HCT116 (cell line): Measurements from ENCODE around the gene FMO2.

Experiments used
- POLR2AphosphoS5 ChIP-seq: IDR thresholded peaks from 2 replicates; pipeline ENCODE4 v1.6.1; 2011; ENCODE audit warnings: mild to moderate bottlenecking, low read depth, low read length, moderate library complexity
- SIN3A ChIP-seq: IDR thresholded peaks from 2 replicates; pipeline ENCODE4 v1.6.1; 2012; ENCODE audit warnings: low read depth
- SRF ChIP-seq: IDR thresholded peaks from 2 replicates; pipeline ENCODE4 v1.6.1; 2012; ENCODE audit warnings: low read depth
- TCF7L2 ChIP-seq: IDR thresholded peaks from 2 replicates; pipeline ENCODE4 v1.7.0; 2011; ENCODE audit warnings: borderline replicate concordance, inconsistent platforms; ENCODE audit not compliant: insufficient read depth, insufficient read length; ENCODE audit errors: extremely low read depth
- YY1 ChIP-seq: IDR thresholded peaks from 2 replicates; pipeline ENCODE4 v1.6.1; 2011; ENCODE audit warnings: low read length, low read depth, moderate library complexity, mild to moderate bottlenecking; ENCODE audit not compliant: insufficient replicate concordance; ENCODE audit errors: extremely low read depth
- TF ChIP-seq, protein P1 (sequence below), 3 experiments: fragments of 200-600 bp in 1 of 3; sonication (generic) in 1 of 3; IDR thresholded peaks in 2 of 3; conservative IDR thresholded peaks in 1 of 3; 2 replicates each; pipeline ENCODE4 v1.5.1; 2012 to 2017; ENCODE audit warnings: low read depth in 2 of 3, low read length in 2 of 3, antibody characterized with exemption in 1 of 3, borderline replicate concordance in 1 of 3, control low read depth in 1 of 3, mild to moderate bottlenecking in 1 of 3, mixed read lengths in 1 of 3, mixed run types in 1 of 3, moderate library complexity in 1 of 3; ENCODE audit not compliant: insufficient read depth in 1 of 3
- TF ChIP-seq, protein P2 (sequence below): IDR thresholded peaks from 2 replicates; pipeline ENCODE4 v1.6.1; 2012; ENCODE audit warnings: low read depth

DNA sequence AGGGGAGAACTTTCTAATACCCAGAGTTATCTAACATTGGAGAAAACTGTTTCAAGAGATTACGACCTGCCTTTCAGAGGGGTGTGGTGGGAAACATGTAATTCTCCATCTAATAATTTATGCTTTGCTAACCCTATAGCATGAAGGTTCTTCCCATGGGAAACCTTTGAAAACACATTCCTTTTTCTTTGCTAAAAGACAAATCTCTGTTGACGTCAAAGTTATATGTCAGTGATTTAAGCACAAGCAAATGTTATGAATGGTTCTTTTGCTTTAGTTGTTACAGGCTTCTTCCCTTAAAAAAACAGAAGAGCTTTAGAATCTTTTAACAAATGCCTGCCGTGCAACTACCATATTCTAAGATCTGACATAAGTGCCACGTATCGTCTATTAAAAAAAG lies 19.2 kb downstream of the FMO2 start:
- TF ChIP-seq POLR2AphosphoS5: no peak
- TF ChIP-seq, protein P1, sequence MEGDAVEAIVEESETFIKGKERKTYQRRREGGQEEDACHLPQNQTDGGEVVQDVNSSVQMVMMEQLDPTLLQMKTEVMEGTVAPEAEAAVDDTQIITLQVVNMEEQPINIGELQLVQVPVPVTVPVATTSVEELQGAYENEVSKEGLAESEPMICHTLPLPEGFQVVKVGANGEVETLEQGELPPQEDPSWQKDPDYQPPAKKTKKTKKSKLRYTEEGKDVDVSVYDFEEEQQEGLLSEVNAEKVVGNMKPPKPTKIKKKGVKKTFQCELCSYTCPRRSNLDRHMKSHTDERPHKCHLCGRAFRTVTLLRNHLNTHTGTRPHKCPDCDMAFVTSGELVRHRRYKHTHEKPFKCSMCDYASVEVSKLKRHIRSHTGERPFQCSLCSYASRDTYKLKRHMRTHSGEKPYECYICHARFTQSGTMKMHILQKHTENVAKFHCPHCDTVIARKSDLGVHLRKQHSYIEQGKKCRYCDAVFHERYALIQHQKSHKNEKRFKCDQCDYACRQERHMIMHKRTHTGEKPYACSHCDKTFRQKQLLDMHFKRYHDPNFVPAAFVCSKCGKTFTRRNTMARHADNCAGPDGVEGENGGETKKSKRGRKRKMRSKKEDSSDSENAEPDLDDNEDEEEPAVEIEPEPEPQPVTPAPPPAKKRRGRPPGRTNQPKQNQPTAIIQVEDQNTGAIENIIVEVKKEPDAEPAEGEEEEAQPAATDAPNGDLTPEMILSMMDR (IDR thresholded peaks at IDR 0.05 in 2 of 3, conservative IDR thresholded peaks at IDR 0.05 in 1 of 3; ENCODE audit: borderline replicate concordance in 1 of 3, insufficient read depth in 1 of 3, low read depth in 2 of 3, low read length in 2 of 3): no peak
- no peak for TF ChIP-seq TCF7L2
- TF ChIP-seq, protein P2, sequence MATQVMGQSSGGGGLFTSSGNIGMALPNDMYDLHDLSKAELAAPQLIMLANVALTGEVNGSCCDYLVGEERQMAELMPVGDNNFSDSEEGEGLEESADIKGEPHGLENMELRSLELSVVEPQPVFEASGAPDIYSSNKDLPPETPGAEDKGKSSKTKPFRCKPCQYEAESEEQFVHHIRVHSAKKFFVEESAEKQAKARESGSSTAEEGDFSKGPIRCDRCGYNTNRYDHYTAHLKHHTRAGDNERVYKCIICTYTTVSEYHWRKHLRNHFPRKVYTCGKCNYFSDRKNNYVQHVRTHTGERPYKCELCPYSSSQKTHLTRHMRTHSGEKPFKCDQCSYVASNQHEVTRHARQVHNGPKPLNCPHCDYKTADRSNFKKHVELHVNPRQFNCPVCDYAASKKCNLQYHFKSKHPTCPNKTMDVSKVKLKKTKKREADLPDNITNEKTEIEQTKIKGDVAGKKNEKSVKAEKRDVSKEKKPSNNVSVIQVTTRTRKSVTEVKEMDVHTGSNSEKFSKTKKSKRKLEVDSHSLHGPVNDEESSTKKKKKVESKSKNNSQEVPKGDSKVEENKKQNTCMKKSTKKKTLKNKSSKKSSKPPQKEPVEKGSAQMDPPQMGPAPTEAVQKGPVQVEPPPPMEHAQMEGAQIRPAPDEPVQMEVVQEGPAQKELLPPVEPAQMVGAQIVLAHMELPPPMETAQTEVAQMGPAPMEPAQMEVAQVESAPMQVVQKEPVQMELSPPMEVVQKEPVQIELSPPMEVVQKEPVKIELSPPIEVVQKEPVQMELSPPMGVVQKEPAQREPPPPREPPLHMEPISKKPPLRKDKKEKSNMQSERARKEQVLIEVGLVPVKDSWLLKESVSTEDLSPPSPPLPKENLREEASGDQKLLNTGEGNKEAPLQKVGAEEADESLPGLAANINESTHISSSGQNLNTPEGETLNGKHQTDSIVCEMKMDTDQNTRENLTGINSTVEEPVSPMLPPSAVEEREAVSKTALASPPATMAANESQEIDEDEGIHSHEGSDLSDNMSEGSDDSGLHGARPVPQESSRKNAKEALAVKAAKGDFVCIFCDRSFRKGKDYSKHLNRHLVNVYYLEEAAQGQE: no peak
- TF ChIP-seq SRF: no peak
- no peak for TF ChIP-seq SIN3A
- no peak for TF ChIP-seq YY1
